Astrocyte of the spinal cord (primary cell): ENCODE data around the gene EPHB2.

Source experiments
- DNase-seq: peaks from one replicate; pipeline ENCODE4 v3.0.0; 2011; ENCODE audit warnings: low read depth, low spot score
- H3K4me3 ChIP-seq: 2 replicates; pipeline ENCODE4 v1.5.1; 2011; ENCODE audit warnings: low read depth, mild to moderate bottlenecking, low read length, moderate library complexity
- CTCF ChIP-seq: IDR thresholded peaks from 2 replicates; pipeline ENCODE4 v1.5.1; 2012; ENCODE audit warnings: low read depth, mild to moderate bottlenecking, low read length, inconsistent platforms
- in situ Hi-C: cut with HindIII; loops from 2 replicates; pipeline ENCODE4 v1.10.0; 2017; ENCODE audit warnings: low sequenced_read_pairs

The EPHB2 gene

DNA sequence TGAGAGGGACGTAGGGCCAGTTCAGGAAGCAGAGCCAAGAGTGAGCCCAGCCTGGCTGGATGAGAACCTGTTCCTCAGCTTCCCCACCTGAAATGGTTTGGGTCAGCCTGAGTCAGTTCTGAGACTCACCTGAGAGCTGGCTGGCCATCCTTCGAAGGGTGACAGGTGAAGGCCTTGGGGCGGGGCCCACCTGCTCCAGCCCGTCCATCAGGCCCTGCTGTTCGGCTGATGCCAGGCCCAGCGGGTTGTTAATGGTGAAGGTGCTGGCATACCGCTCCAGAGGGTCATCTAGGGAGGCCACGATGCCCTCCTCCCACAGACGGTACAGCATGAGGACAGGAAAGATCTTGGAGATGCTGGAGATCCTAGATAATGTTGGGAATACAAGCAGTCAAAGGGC, 247.9 kb downstream of the EPHB2 start:
- in situ Hi-C loops, result no loop called here
- H3K4me3 ChIP-seq, result no peak overlapping the region
- DNase-seq, result no peak
- no peak for TF ChIP-seq CTCF

DNA sequence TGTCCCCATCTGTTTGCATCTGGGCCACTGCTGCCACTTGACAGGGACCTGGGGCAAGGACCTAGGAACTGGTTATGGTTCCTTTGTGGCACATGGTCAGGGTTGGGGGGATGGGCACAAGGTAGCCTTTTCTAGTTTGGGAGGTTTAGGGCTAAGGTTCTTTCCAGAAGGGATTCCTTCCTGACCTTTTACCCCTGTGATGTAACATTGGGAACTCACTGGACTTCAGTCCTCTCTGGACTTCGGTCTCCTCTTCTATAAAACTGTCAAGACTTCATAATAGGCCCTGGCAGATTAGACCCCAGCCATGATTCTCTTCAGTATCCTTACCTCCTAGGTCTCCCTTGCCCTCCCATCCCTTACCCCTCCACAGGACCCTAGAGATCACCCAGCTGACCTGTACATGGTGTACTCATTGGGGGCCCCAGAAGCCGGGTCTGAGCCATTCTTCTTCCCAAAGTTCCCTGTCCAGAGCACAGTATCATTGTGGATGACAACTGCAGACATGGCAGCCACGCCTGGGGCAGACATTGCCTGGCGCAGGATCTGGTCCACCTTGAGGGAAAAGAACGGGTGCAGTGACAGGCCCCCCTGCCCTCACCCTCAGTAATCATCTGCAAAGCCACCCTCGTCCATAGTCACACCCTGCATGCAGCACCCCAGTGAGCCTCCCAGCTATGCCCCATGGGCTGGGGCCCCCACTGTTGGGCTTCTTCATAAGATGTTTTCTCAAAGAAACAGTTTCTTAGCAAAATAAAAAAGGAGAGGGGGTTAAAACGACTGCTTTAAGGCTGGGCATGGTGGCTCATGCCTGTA, 249.1 kb downstream of the EPHB2 start:
- no peak overlapping the region for H3K4me3 ChIP-seq
- TF ChIP-seq CTCF, result no peak
- no peak for DNase-seq
- in situ Hi-C loops, result no loop called here

DNA sequence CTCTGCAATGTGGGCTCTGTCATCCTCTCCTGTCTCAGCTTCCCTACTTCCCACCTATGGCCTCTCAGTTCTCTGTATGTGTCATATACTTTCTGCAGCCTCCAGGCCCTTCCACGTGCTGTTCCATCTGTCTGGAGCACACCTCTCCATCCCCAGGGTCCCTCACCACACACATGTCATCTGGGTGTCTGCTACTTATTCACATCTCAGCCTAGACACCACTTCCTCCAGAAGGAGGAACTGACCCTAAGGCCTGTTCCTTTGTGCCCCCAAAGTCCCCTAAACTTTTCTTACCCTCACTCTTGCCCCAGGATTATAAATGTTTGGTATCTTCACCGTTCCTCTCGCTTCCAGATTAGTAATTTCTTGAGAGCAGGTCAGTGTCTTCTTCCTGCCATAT, 251.9 kb downstream of the EPHB2 start:
- in situ Hi-C loops, result no loop called here
- DNase-seq, result no peak
- no peak for TF ChIP-seq CTCF
- no peak overlapping the region for H3K4me3 ChIP-seq

GRCh38 chr1:22963044-22963677, 252.5 kb downstream of the EPHB2 start:
- in situ Hi-C loops, result no loop called here
- H3K4me3 ChIP-seq, result no peak overlapping the region
- TF ChIP-seq CTCF, result no peak
- no peak for DNase-seq

DNA sequence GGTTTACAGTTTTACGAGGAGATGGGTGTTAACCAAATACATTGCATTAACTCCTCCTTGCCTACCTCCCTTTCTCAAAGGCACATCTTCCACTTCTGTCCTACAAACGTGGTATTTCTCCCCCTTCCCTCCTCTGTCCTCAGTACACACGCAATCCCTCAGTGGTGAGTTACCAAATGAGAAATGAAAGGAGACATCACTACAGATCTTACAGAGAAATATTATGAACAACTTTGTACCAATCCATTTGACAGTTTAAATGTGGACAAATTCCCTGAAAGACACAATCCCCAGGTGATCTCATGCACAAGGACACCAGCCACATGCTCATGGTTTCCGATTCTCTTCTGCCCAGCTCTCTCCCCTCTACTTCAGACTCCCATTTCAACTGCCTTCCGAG, 255.7 kb downstream of the EPHB2 start:
- H3K4me3 ChIP-seq, result no peak overlapping the region
- TF ChIP-seq CTCF, result no peak
- no peak for DNase-seq
- in situ Hi-C loops, result no loop called here

DNA sequence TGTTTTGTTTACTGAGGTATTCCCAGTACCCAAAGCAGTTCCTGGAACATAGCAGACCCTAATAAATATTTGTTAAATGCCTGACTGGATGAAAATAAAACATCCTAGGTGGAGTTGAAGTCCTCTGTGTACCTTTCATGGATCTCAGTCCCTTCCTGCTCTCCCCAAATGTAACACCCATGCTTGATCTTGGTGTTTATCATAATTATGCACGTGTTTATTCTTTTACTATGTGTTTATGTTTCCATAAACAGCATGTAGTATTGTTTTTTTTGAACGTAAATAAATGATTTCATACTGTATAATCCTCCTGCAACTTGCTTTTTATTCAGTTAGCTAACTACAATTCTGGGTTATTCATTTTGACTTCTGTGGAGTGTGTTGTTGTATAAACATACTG, 257.2 kb downstream of the EPHB2 start:
- TF ChIP-seq CTCF, result no peak
- in situ Hi-C loops, result no loop called here
- DNase-seq, result no peak
- no peak overlapping the region for H3K4me3 ChIP-seq
